HTR-8/SVneo (cell line): ENCODE measurements around the gene TANC1.
"Not testable (repeated sequence)": the region's sequence is repeated elsewhere in the genome, so short reads cannot be mapped to it uniquely, and the experiment has no call there.

Experiments used
- DNase-seq: peaks from one replicate; pipeline ENCODE4 v3.0.0; 2011; ENCODE audit warnings: low spot score, mixed read lengths; ENCODE audit not compliant: insufficient read length
- FAIRE-seq: peaks from 2 replicates; lab custom pipeline; 2011; peaks lifted over from hg19 to GRCh38; lab: Jason Lieb, UNC

The TANC1 gene

GRCh38 chr2:159128191-159128590 is 159.8 kb downstream of the TANC1 start:
- DNase-seq (no peak), FAIRE-seq (no peak)

GRCh38 chr2:159129269-159129668 is 160.8 kb downstream of the TANC1 start:
- DNase-seq, result no peak
- no peak for FAIRE-seq

GRCh38 chr2:159129824-159130223 is 161.4 kb downstream of the TANC1 start:
- no peak for DNase-seq
- FAIRE-seq, result no peak

GRCh38 chr2:159130302-159130701 is 161.9 kb downstream of the TANC1 start:
- DNase-seq (no peak), FAIRE-seq (no peak)

GRCh38 chr2:159131267-159131913 is 162.9 kb downstream of the TANC1 start:
- FAIRE-seq (no peak), DNase-seq (no peak)

- FAIRE-seq, result no peak
- peak; percentile 30 for DNase-seq
Measured at GRCh38 chr2:159131914-159132281, 163.5 kb downstream of the TANC1 start.

GRCh38 chr2:159133797-159134196 is 165.4 kb downstream of the TANC1 start:
- DNase-seq (no peak), FAIRE-seq (no peak)

GRCh38 chr2:159134979-159135378 is 166.5 kb downstream of the TANC1 start:
- FAIRE-seq (no peak), DNase-seq (no peak)

- DNase-seq, result no peak
- no peak for FAIRE-seq
Measured at GRCh38 chr2:159136391-159136790, 168.0 kb downstream of the TANC1 start.

GRCh38 chr2:159137511-159138241 is 169.2 kb downstream of the TANC1 start:
- no peak for DNase-seq
- no peak for FAIRE-seq

GRCh38 chr2:159138642-159139182 is 170.3 kb downstream of the TANC1 start:
- DNase-seq (no peak), FAIRE-seq (no peak)

GRCh38 chr2:159139216-159139933 is 170.9 kb downstream of the TANC1 start:
- DNase-seq (no peak), FAIRE-seq (no peak)

- DNase-seq (peak; percentile 35), FAIRE-seq (no peak)
Measured at GRCh38 chr2:159140070-159140769, 171.8 kb downstream of the TANC1 start.

- FAIRE-seq, DNase-seq: not testable (repeated sequence)
Measured at GRCh38 chr2:159140821-159141220, 172.4 kb downstream of the TANC1 start.

GRCh38 chr2:159144776-159145614 is 176.6 kb downstream of the TANC1 start:
- no peak for FAIRE-seq

GRCh38 chr2:159145745-159146354 is 177.4 kb downstream of the TANC1 start:
- no peak for DNase-seq
- FAIRE-seq, result no peak

More at GRCh38 chr2:159144776-159145614, 176.6 kb downstream of the TANC1 start:
- no peak for DNase-seq

GRCh38 chr2:159146996-159147666 is 178.7 kb downstream of the TANC1 start:
- FAIRE-seq (no peak), DNase-seq (no peak)

- no peak for DNase-seq
- no peak for FAIRE-seq
Measured at GRCh38 chr2:159147690-159148089, 179.2 kb downstream of the TANC1 start.
